Endothelial cell of umbilical vein (primary cell): ENCODE data around the gene SLC22A9.

ENCODE experiments used
- GATA2 ChIP-seq: IDR thresholded peaks from 2 replicates; pipeline ENCODE4 v1.7.0; 2011; ENCODE audit warnings: low read depth, mild to moderate bottlenecking, moderate library complexity, mixed read lengths, low read length; ENCODE audit not compliant: insufficient read length, insufficient read depth
- JUN ChIP-seq: IDR thresholded peaks from 2 replicates; pipeline ENCODE4 v1.6.1; 2011; ENCODE audit warnings: borderline replicate concordance, low read depth; ENCODE audit not compliant: insufficient read length, insufficient read depth
- POLR2AphosphoS5 ChIP-seq: IDR thresholded peaks from 2 replicates; pipeline ENCODE4 v1.6.1; 2012; ENCODE audit warnings: low read depth, mild to moderate bottlenecking, control low read depth, low read length, moderate library complexity; ENCODE audit not compliant: insufficient read depth
- TF ChIP-seq, protein P1 (sequence below), 2 donors: IDR thresholded peaks; 1 replicate in 1 of 2; 2 replicates in 1 of 2; pipeline ENCODE4 v1.5.1; 2011; ENCODE audit warnings: low read length in 2 of 2, mild to moderate bottlenecking in 2 of 2, moderate library complexity in 2 of 2, control low read depth in 1 of 2, inconsistent platforms in 1 of 2, low read depth in 1 of 2; ENCODE audit not compliant: insufficient read depth in 1 of 2; ENCODE audit errors: extremely low read depth in 1 of 2

DNA sequence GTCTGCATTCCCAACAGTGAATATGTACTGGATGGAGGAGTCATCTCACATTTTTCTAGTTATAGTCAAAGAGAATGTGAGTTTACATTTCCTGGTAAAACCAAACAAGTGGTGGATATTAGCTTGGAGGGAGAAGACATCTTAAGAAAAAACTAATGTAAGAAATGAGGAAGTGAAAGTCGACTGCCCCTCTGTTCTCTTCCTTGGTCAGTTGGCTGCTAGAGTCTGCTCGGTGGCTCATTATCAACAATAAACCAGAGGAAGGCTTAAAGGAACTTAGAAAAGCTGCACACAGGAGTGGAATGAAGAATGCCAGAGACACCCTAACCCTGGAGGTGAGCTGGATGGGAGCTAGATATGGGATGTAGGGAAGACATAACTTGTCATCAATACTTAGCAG, 5.8 kb downstream of the SLC22A9 start:
- TF ChIP-seq GATA2 (no peak), POLR2AphosphoS5 (no peak), JUN (no peak)
- TF ChIP-seq, protein P1, sequence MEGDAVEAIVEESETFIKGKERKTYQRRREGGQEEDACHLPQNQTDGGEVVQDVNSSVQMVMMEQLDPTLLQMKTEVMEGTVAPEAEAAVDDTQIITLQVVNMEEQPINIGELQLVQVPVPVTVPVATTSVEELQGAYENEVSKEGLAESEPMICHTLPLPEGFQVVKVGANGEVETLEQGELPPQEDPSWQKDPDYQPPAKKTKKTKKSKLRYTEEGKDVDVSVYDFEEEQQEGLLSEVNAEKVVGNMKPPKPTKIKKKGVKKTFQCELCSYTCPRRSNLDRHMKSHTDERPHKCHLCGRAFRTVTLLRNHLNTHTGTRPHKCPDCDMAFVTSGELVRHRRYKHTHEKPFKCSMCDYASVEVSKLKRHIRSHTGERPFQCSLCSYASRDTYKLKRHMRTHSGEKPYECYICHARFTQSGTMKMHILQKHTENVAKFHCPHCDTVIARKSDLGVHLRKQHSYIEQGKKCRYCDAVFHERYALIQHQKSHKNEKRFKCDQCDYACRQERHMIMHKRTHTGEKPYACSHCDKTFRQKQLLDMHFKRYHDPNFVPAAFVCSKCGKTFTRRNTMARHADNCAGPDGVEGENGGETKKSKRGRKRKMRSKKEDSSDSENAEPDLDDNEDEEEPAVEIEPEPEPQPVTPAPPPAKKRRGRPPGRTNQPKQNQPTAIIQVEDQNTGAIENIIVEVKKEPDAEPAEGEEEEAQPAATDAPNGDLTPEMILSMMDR (IDR thresholded peaks at IDR 0.05; ENCODE audit: extremely low read depth in 1 of 2, insufficient read depth in 1 of 2, low read depth in 1 of 2, low read length in 2 of 2): no peak
